ENCODE data around the gene JAKMIP1.

JAKMIP1 gene

GRCh38 chr4:6177587-6178197, 22.7 kb downstream of the JAKMIP1 start:
- DNase-seq, result no peak

- no peak for DNase-seq
These were observed 24.9 kb downstream of the JAKMIP1 start for GRCh38 chr4:6175426-6175825.

- DNase-seq, result no peak
These were observed 27.5 kb downstream of the JAKMIP1 start for GRCh38 chr4:6172927-6173200.

GRCh38 chr4:6172093-6172926, 28.0 kb downstream of the JAKMIP1 start:
- DNase-seq, result no peak

GRCh38 chr4:6169239-6169638, 31.1 kb downstream of the JAKMIP1 start:
- no peak for DNase-seq

- no peak for DNase-seq
These were observed 34.6 kb downstream of the JAKMIP1 start for GRCh38 chr4:6165766-6166165.

GRCh38 chr4:6162885-6163284, 37.5 kb downstream of the JAKMIP1 start:
- no peak for DNase-seq

GRCh38 chr4:6161921-6162464, 38.4 kb downstream of the JAKMIP1 start:
- DNase-seq, result no peak

GRCh38 chr4:6160536-6160935, 39.8 kb downstream of the JAKMIP1 start:
- DNase-seq, result no peak

- no peak for DNase-seq
These were observed 42.4 kb downstream of the JAKMIP1 start for GRCh38 chr4:6157926-6158325.

- no peak for DNase-seq
These were observed 44.2 kb downstream of the JAKMIP1 start for GRCh38 chr4:6155996-6156750.

- DNase-seq, result no peak
These were observed 45.5 kb downstream of the JAKMIP1 start for GRCh38 chr4:6154875-6155274.

GRCh38 chr4:6153874-6154273, 46.5 kb downstream of the JAKMIP1 start:
- no peak for DNase-seq

- DNase-seq, result no peak
These were observed 47.3 kb downstream of the JAKMIP1 start for GRCh38 chr4:6152869-6153705.

- DNase-seq, result no peak
These were observed 50.2 kb downstream of the JAKMIP1 start for GRCh38 chr4:6150046-6150735.

- no peak for DNase-seq
These were observed 51.7 kb downstream of the JAKMIP1 start for GRCh38 chr4:6148506-6149205.

- DNase-seq, result no peak
These were observed 52.9 kb downstream of the JAKMIP1 start for GRCh38 chr4:6147441-6147840.

GRCh38 chr4:6143603-6144181, 56.7 kb downstream of the JAKMIP1 start:
- no peak for DNase-seq

GRCh38 chr4:6142935-6143602, 57.3 kb downstream of the JAKMIP1 start:
- no peak for DNase-seq

- DNase-seq, result no peak
These were observed 57.8 kb downstream of the JAKMIP1 start for GRCh38 chr4:6142511-6142910.

GRCh38 chr4:6141554-6141953, 58.8 kb downstream of the JAKMIP1 start:
- no peak for DNase-seq

All from KG1 (cell line).